Vagina (tissue), 2 donors: Measurements from ENCODE around the gene STAP1.

Experiments
- POLR2A ChIP-seq, 2 donors: fragments of 450-650 bp; IDR thresholded peaks; one replicate each; pipeline ENCODE4 v1.6.1; 2017; ENCODE audit warnings: antibody characterized with exemption in 2 of 2, mild to moderate bottlenecking in 2 of 2, moderate library complexity in 2 of 2
- POLR2AphosphoS5 ChIP-seq, 2 donors: sonication (generic); formaldehyde crosslinking; IDR thresholded peaks; one replicate each; pipeline ENCODE4 v1.9.0; 2017; ENCODE audit warnings: antibody characterized with exemption in 2 of 2, mild to moderate bottlenecking in 2 of 2, low read depth in 1 of 2; ENCODE audit not compliant: insufficient read depth in 1 of 2
- TF ChIP-seq, protein P1 (sequence below), 3 experiments: fragments of 450-650 bp in 2 of 3; fragments of 200-600 bp in 1 of 3; sonication (generic) in 1 of 3; IDR thresholded peaks; one replicate each; pipeline ENCODE4 v1.5.1; 2017 to 2019; ENCODE audit warnings: antibody characterized with exemption in 3 of 3, mild to moderate bottlenecking in 2 of 3, moderate library complexity in 2 of 3

DNA sequence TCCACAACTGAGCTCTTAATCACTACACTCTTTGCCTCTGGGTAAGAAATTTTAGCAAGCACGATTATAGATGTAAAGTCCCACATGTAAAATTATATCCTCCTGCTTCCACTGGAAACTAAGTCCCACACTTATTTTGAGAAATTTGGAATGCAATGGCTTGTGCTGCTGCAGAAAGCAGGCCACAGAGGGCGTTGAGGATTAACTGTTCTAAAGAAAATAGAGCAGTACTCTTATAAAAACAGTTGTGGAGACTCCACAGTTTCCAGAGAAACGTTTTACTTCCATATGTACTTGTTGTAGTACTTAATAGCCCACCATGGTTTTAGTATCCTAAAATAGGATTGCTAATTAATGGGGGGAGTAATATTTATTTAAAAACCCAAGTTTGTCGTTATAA, 11.6 kb upstream of the STAP1 start:
- TF ChIP-seq, protein P1, sequence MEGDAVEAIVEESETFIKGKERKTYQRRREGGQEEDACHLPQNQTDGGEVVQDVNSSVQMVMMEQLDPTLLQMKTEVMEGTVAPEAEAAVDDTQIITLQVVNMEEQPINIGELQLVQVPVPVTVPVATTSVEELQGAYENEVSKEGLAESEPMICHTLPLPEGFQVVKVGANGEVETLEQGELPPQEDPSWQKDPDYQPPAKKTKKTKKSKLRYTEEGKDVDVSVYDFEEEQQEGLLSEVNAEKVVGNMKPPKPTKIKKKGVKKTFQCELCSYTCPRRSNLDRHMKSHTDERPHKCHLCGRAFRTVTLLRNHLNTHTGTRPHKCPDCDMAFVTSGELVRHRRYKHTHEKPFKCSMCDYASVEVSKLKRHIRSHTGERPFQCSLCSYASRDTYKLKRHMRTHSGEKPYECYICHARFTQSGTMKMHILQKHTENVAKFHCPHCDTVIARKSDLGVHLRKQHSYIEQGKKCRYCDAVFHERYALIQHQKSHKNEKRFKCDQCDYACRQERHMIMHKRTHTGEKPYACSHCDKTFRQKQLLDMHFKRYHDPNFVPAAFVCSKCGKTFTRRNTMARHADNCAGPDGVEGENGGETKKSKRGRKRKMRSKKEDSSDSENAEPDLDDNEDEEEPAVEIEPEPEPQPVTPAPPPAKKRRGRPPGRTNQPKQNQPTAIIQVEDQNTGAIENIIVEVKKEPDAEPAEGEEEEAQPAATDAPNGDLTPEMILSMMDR (IDR thresholded peaks at IDR 0.05), result no peak
- no peak for TF ChIP-seq POLR2A (IDR thresholded peaks at IDR 0.05)
- TF ChIP-seq POLR2AphosphoS5 (IDR thresholded peaks at IDR 0.05; ENCODE audit: insufficient read depth in 1 of 2, low read depth in 1 of 2), result no peak
